HepG2 (cell line): Measurements from ENCODE around the gene CTSW. TPM values are rescaled to one million over a fixed set of nuclear protein-coding genes. Genes with fewer than 3 reads are reported as not detected.
A peak's percentile ranks its signal among the peaks of the same experiment; 100 is the strongest.

Source experiments
- EHMT2 ChIP-seq: fragments of 200-600 bp; sonication (generic); IDR thresholded peaks from 2 replicates; pipeline ENCODE4 v1.7.0; 2017; ENCODE audit warnings: antibody characterized with exemption, low read depth, low read length, borderline replicate concordance
- HCFC1 ChIP-seq: fragments of 150-350 bp; IDR thresholded peaks from 2 replicates; pipeline ENCODE4 v1.6.1; 2014; ENCODE audit warnings: low read depth, low read length
- KDM5A ChIP-seq: fragments of 200-600 bp; sonication (generic); IDR thresholded peaks from 2 replicates; pipeline ENCODE4 v1.7.0; 2018; ENCODE audit warnings: antibody characterized with exemption, mild to moderate bottlenecking, low read length, borderline replicate concordance
- PAF1 ChIP-seq: IDR thresholded peaks from 2 replicates; pipeline ENCODE4 v1.6.1; 2016; ENCODE audit warnings: missing genetic modification reagents, missing compliant biosample characterization
- SP4 ChIP-seq: sonication (generic); formaldehyde crosslinking; IDR thresholded peaks from 2 replicates; pipeline ENCODE4 v1.8.1; 2023; ENCODE audit warnings: mild to moderate bottlenecking, missing genetic modification reagents
- SRF ChIP-seq: IDR thresholded peaks from 2 replicates; pipeline ENCODE4 v1.6.1; 2011; ENCODE audit warnings: mild to moderate bottlenecking, low read depth, low read length, moderate library complexity
- TEAD3 ChIP-seq: optimal IDR thresholded peaks from 2 replicates; pipeline ENCODE3; 2016; ENCODE audit warnings: borderline replicate concordance
- TGIF2 ChIP-seq: IDR thresholded peaks from 2 replicates; pipeline ENCODE4 v1.6.1; 2016; ENCODE audit warnings: control low read depth, missing compliant biosample characterization
- ZNF598 ChIP-seq: sonication (generic); formaldehyde crosslinking; IDR thresholded peaks from 2 replicates; pipeline ENCODE4 v1.5.1; 2020; ENCODE audit warnings: mild to moderate bottlenecking, missing genetic modification reagents, borderline replicate concordance
- ZNF737 ChIP-seq: sonication (generic); formaldehyde crosslinking; IDR thresholded peaks from 2 replicates; pipeline ENCODE4 v1.5.0; 2020; ENCODE audit warnings: missing genetic modification reagents, mild to moderate bottlenecking, borderline replicate concordance
- ZNF747 ChIP-seq: sonication (generic); formaldehyde crosslinking; IDR thresholded peaks from 2 replicates; pipeline ENCODE4 v1.8.1; 2023; ENCODE audit warnings: missing genetic modification reagents, mild to moderate bottlenecking, borderline replicate concordance
- ZNF749 ChIP-seq: sonication (generic); formaldehyde crosslinking; IDR thresholded peaks from 2 replicates; pipeline ENCODE4 v1.8.0; 2022; ENCODE audit warnings: mild to moderate bottlenecking, missing genetic modification reagents, moderate library complexity, borderline replicate concordance
- ZNF850 ChIP-seq: sonication (generic); formaldehyde crosslinking; conservative IDR thresholded peaks from 2 replicates; pipeline ENCODE4 v1.9.0; 2021; ENCODE audit warnings: mild to moderate bottlenecking, missing genetic modification reagents
- polyA plus RNA-seq, 8 experiments: library from polyadenylated mRNA; depleted of rRNA in 3 of 8; stranded (reverse) in 7 of 8; unstranded in 1 of 8; fragments of >200 nt; fragmentation: Illumina TruSeq in 4 of 8; extraction: Trizol in 4 of 8; gene quantifications; 2 replicates each; pipeline versions ENCODE4 v1.2.1 to v1.2.3, GENCODE V29; 2011 to 2016; ENCODE audit warnings: low read depth in 4 of 8, missing spikeins in 1 of 8, mixed read lengths in 1 of 8; ENCODE audit not compliant: insufficient read depth in 1 of 8
- total RNA-seq, 5 experiments: library from RNA; depleted of rRNA; stranded (reverse); fragments of >200 nt; fragmentation: Illumina TruSeq; extraction: Trizol; gene quantifications; 2 replicates each; pipeline ENCODE4 v1.2.3, GENCODE V29; 2016; ENCODE audit warnings: low read depth in 1 of 5
- TF ChIP-seq, protein P1 (sequence below): sonication (generic); formaldehyde crosslinking; IDR thresholded peaks from 2 replicates; pipeline ENCODE4 v1.4.0; 2020; ENCODE audit warnings: mild to moderate bottlenecking, missing genetic modification reagents
- TF ChIP-seq, protein P2 (sequence below): sonication (generic); formaldehyde crosslinking; IDR thresholded peaks from 2 replicates; pipeline ENCODE4 v1.4.0; 2020; ENCODE audit warnings: missing genetic modification reagents, borderline replicate concordance
- TF ChIP-seq, protein P3 (sequence below): sonication (generic); formaldehyde crosslinking; IDR thresholded peaks from 2 replicates; pipeline ENCODE4 v1.4.0; 2020; ENCODE audit warnings: mild to moderate bottlenecking, missing genetic modification reagents
- TF ChIP-seq, protein P4 (sequence below), 2 experiments: fragments of 450-650 bp in 1 of 2; sonication (generic) in 1 of 2; formaldehyde crosslinking; IDR thresholded peaks; 2 replicates each; pipeline versions ENCODE4 v1.5.0 to v1.8.0; 2020 to 2022; ENCODE audit warnings: mild to moderate bottlenecking in 1 of 2, missing genetic modification reagents in 1 of 2
- TF ChIP-seq, protein P5 (sequence below), 2 experiments: sonication (generic) in 1 of 2; formaldehyde crosslinking in 1 of 2; IDR thresholded peaks; 2 replicates each; pipeline versions ENCODE4 v1.4.0 to v1.6.1; 2018 to 2020; ENCODE audit warnings: missing genetic modification reagents in 2 of 2, borderline replicate concordance in 1 of 2, low read depth in 1 of 2, mild to moderate bottlenecking in 1 of 2, missing biosample characterization in 1 of 2
- TF ChIP-seq, protein P6 (sequence below): sonication (generic); formaldehyde crosslinking; IDR thresholded peaks from 2 replicates; pipeline ENCODE4 v1.8.0; 2023; ENCODE audit warnings: mild to moderate bottlenecking, missing genetic modification reagents

CTSW gene
- total and polyA plus RNA-seq, 2 of the 13 experiments (the other 11 are each of a cell fraction or from before 2014, with no cell fraction given), result 0.09 TPM; not detected in 1

DNA sequence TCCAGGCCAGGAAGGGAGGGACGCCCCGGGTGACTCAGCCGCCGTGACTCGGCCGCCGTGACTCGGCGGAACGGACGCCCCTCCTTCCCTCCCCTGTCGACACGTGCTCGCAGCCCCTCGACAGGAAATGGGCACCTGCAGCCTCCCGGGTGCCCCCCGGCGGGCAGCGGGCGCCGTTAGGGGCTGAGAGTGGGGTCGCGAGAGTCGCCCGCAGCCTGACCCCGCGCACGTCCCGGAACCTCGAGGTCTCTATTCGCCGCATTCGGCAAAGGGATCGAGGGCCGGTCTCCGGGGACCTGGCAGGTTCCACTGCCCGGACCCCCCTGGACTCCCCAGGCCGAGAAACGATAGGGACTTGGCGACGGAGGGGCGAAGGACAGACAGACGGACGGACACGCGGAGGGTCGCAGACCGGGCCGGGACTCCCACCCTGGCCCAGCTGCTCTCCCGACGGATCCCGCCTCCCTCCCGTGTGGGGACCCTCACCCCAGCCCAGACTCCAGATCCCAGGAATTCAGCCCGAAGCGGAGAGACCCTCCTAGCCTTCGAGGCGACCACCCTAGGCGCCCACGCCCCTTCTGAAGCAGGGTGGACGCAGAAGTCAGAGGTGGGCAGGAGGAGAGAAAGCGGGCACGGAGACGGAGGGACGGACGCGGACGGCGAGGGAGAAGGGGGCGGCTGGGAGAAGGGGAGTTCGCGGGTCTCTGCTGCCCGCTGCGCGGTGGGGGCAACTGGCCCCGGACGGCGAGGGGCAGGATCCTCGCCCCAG is 19.9 kb downstream of the CTSW start (continued):
- TF ChIP-seq, protein P1, sequence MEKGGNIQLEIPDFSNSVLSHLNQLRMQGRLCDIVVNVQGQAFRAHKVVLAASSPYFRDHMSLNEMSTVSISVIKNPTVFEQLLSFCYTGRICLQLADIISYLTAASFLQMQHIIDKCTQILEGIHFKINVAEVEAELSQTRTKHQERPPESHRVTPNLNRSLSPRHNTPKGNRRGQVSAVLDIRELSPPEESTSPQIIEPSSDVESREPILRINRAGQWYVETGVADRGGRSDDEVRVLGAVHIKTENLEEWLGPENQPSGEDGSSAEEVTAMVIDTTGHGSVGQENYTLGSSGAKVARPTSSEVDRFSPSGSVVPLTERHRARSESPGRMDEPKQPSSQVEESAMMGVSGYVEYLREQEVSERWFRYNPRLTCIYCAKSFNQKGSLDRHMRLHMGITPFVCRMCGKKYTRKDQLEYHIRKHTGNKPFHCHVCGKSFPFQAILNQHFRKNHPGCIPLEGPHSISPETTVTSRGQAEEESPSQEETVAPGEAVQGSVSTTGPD (CRISPR knock-in tag), result no peak
- no peak for TF ChIP-seq EHMT2
- TF ChIP-seq, protein P2, sequence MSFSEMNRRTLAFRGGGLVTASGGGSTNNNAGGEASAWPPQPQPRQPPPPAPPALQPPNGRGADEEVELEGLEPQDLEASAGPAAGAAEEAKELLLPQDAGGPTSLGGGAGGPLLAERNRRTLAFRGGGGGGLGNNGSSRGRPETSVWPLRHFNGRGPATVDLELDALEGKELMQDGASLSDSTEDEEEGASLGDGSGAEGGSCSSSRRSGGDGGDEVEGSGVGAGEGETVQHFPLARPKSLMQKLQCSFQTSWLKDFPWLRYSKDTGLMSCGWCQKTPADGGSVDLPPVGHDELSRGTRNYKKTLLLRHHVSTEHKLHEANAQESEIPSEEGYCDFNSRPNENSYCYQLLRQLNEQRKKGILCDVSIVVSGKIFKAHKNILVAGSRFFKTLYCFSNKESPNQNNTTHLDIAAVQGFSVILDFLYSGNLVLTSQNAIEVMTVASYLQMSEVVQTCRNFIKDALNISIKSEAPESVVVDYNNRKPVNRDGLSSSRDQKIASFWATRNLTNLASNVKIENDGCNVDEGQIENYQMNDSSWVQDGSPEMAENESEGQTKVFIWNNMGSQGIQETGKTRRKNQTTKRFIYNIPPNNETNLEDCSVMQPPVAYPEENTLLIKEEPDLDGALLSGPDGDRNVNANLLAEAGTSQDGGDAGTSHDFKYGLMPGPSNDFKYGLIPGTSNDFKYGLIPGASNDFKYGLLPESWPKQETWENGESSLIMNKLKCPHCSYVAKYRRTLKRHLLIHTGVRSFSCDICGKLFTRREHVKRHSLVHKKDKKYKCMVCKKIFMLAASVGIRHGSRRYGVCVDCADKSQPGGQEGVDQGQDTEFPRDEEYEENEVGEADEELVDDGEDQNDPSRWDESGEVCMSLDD (CRISPR knock-in tag), result 0 out of 2 replicates have a peak, but pooled peaks have one; percentile 29
- no peak; the same call in 1 of the 2 replicates for TF ChIP-seq ZNF850 (CRISPR knock-in tag)
- TF ChIP-seq PAF1 (CRISPR knock-in tag), result no peak
- no peak for TF ChIP-seq ZNF747 (CRISPR knock-in tag)
- TF ChIP-seq, protein P3, sequence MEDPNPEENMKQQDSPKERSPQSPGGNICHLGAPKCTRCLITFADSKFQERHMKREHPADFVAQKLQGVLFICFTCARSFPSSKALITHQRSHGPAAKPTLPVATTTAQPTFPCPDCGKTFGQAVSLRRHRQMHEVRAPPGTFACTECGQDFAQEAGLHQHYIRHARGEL (CRISPR knock-in tag), result no peak
- TF ChIP-seq SP4 (CRISPR knock-in tag), result peak; percentile 71; the same call in 1 of the 2 replicates
- TF ChIP-seq, protein P4, sequence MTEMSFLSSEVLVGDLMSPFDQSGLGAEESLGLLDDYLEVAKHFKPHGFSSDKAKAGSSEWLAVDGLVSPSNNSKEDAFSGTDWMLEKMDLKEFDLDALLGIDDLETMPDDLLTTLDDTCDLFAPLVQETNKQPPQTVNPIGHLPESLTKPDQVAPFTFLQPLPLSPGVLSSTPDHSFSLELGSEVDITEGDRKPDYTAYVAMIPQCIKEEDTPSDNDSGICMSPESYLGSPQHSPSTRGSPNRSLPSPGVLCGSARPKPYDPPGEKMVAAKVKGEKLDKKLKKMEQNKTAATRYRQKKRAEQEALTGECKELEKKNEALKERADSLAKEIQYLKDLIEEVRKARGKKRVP (CRISPR knock-in tag; IDR thresholded peaks at IDR 0.05), result peak in 1 of 2 experiments; percentile 58; a peak in 1 of 4 replicates
- TF ChIP-seq, protein P5, sequence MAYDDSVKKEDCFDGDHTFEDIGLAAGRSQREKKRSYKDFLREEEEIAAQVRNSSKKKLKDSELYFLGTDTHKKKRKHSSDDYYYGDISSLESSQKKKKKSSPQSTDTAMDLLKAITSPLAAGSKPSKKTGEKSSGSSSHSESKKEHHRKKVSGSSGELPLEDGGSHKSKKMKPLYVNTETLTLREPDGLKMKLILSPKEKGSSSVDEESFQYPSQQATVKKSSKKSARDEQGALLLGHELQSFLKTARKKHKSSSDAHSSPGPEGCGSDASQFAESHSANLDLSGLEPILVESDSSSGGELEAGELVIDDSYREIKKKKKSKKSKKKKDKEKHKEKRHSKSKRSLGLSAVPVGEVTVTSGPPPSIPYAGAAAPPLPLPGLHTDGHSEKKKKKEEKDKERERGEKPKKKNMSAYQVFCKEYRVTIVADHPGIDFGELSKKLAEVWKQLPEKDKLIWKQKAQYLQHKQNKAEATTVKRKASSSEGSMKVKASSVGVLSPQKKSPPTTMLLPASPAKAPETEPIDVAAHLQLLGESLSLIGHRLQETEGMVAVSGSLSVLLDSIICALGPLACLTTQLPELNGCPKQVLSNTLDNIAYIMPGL (CRISPR knock-in tag; IDR thresholded peaks at IDR 0.05; ENCODE audit: borderline replicate concordance in 1 of 2, low read depth in 1 of 2), result peak; percentile 26 to 82; a peak in 2 of 4 replicates
- TF ChIP-seq TGIF2, result no peak; the same call in 1 of the 2 replicates
- TF ChIP-seq TEAD3 (CRISPR knock-in tag), result no peak
- TF ChIP-seq, protein P6, sequence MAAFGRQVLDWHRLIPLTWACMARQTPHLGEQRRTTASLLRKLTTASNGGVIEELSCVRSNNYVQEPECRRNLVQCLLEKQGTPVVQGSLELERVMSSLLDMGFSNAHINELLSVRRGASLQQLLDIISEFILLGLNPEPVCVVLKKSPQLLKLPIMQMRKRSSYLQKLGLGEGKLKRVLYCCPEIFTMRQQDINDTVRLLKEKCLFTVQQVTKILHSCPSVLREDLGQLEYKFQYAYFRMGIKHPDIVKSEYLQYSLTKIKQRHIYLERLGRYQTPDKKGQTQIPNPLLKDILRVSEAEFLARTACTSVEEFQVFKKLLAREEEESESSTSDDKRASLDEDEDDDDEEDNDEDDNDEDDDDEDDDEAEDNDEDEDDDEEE, result 0 out of 2 replicates have a peak, but pooled peaks have one; percentile 75
- no peak for TF ChIP-seq HCFC1
- TF ChIP-seq KDM5A, result no peak
- no peak for TF ChIP-seq SRF
- TF ChIP-seq ZNF749, result peak; percentile 53; the same call in 1 of the 2 replicates
- no peak; the same call in 1 of the 2 replicates for TF ChIP-seq ZNF598 (CRISPR knock-in tag)
- TF ChIP-seq ZNF737 (CRISPR knock-in tag), result no peak
